Activated T-helper 17 cell treated with anti-CD3 and anti-CD28 coated beads, Interleukin-2, amount 50 U/mL, for 72 hours (primary cell): Measurements from ENCODE around the gene WDR4. TPM values are rescaled to one million over a fixed set of nuclear protein-coding genes. Genes with fewer than 3 reads are reported as not detected.
A peak's percentile ranks its signal among the peaks of the same experiment; 100 is the strongest.
"Not testable (repeated sequence)": the region's sequence is repeated elsewhere in the genome, so short reads cannot be mapped to it uniquely, and the experiment has no call there.

Experiments used
- ATAC-seq: fragments of 150-1000 bp; cut with Tn5 transposase; replicated peaks from 2 replicates; pipeline ENCODE4 v1.10.0; 2021; ENCODE audit warnings: mild to moderate bottlenecking, moderate library complexity
- H3K27ac Mint-ChIP-seq: one replicate; pipeline ENCODE4 v1.8.0; 2022; ENCODE audit warnings: mixed read lengths
- H3K27me3 Mint-ChIP-seq: one replicate; pipeline ENCODE4 v1.8.0; 2022; ENCODE audit warnings: mixed read lengths
- H3K36me3 Mint-ChIP-seq: one replicate; pipeline ENCODE4 v1.8.0; 2022; ENCODE audit warnings: low read depth, mild to moderate bottlenecking, mixed read lengths
- H3K4me1 Mint-ChIP-seq: one replicate; pipeline ENCODE4 v1.8.0; 2022; ENCODE audit warnings: mixed read lengths
- H3K4me3 Mint-ChIP-seq: one replicate; pipeline ENCODE4 v1.8.0; 2022; ENCODE audit warnings: mild to moderate bottlenecking, mixed read lengths
- H3K9me3 Mint-ChIP-seq: one replicate; pipeline ENCODE4 v1.8.0; 2022; ENCODE audit warnings: mixed read lengths
- total RNA-seq, 2 donors: library from RNA; stranded (reverse); gene quantifications; one replicate each; pipeline ENCODE4 v1.2.3, GENCODE V29; 2022

Gene WDR4
- total RNA-seq, 2 donors from 2014 or later: 20.1 to 52.0 TPM

DNA sequence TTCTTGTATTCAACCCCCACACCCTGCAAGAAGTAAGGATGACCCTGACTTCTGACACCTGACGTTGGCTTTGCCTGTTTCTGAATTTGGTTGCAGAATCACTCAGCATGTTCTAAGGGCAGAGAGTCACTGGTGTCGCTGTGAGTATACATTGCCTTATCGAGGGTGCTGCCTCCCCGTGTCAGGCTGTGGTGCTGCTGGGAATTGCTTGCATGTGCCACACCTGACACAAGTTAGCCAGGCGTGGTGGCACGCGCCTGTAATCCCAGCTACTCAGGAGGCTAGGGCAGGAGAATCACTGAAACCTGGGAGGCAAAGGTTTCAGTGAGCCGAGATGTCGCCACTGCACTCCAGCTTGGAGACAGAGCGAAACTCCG, 45.9 kb downstream of the WDR4 start:
- Mint-ChIP-seq H3K27ac (peak overlapping the region; percentile 62), H3K9me3 (no peaks in the 10 kb centered on the region), H3K4me1 (peaks cover 19% of the 10 kb centered on the region), H3K4me3 (peak overlapping the region; percentile 60), H3K36me3 (no peaks in the 10 kb centered on the region), H3K27me3 (peaks cover under 1% of the 10 kb centered on the region)
- peak; percentile 87 for ATAC-seq

- H3K36me3 Mint-ChIP-seq, ATAC-seq, H3K27ac Mint-ChIP-seq, H3K9me3 Mint-ChIP-seq: not testable (repeated sequence)
- H3K27me3 Mint-ChIP-seq: peaks cover 11% of the 10 kb centered on the region
- H3K4me3 Mint-ChIP-seq: peak overlapping the region; percentile 60
- peaks cover 19% of the 10 kb centered on the region for H3K4me1 Mint-ChIP-seq
Measured at GRCh38 chr21:42832321-42832630, 47.1 kb downstream of the WDR4 start.

DNA sequence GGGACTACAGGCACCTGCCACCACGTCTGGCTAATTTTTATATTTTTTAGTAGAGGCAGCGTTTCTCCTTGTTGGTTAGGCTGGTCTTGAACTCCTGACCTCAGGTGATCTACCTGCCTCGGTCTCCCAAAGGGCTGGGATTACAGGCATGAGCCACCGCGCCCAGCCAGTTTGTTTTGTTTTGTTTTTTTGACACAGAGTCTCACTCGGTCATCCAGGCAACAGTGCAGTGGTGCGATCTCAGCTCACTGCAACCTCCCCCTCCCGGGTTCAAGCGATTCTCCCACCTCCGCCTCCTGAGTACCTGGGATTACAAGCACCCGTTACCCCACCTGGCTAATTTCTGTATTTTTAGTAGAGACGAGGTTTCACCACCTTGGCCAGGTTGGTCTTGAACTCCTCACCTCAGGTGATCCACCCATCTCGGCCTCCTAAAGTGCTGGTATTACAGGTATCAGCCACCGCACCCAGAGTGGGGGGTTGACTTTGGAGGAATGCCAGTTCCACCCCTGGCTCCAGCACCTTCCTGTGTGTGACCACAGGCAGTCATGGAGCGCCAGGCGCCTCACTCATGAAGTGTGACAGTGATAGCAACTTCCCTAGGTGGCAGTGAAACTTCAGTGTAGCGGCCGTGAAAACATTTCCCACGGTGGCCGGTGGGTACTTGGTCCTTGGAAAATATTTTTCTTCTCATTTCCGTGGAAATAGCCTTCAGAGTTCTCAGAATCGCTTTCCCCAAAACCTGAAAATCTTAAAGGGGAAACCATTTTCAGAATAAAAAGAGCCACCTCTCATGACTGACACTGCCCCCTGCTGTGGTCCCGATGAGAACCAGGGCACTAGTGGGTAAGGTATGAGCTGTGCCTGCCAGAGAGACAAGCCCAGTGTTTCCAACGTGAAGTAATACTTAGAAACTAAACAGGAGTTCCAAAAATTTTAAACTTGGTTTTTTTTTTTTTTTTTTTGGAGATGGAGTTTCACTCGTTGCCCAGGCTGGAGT, 48.6 kb downstream of the WDR4 start:
- peaks cover 19% of the 10 kb centered on the region for H3K4me1 Mint-ChIP-seq
- no peaks in the 10 kb centered on the region for H3K36me3 Mint-ChIP-seq
- no peak for ATAC-seq
- H3K27me3 Mint-ChIP-seq: peaks cover 14% of the 10 kb centered on the region
- H3K9me3 Mint-ChIP-seq: no peaks in the 10 kb centered on the region
- H3K27ac Mint-ChIP-seq: no peak overlapping the region
- H3K4me3 Mint-ChIP-seq: no peak overlapping the region

GRCh38 chr21:42829954-42830353, 49.4 kb downstream of the WDR4 start:
- H3K27me3 Mint-ChIP-seq: peaks cover 20% of the 10 kb centered on the region
- no peak overlapping the region for H3K4me3 Mint-ChIP-seq
- no peaks in the 10 kb centered on the region for H3K9me3 Mint-ChIP-seq
- H3K36me3 Mint-ChIP-seq: no peaks in the 10 kb centered on the region
- H3K27ac Mint-ChIP-seq: no peak overlapping the region
- ATAC-seq: no peak
- H3K4me1 Mint-ChIP-seq: peaks cover 19% of the 10 kb centered on the region

DNA sequence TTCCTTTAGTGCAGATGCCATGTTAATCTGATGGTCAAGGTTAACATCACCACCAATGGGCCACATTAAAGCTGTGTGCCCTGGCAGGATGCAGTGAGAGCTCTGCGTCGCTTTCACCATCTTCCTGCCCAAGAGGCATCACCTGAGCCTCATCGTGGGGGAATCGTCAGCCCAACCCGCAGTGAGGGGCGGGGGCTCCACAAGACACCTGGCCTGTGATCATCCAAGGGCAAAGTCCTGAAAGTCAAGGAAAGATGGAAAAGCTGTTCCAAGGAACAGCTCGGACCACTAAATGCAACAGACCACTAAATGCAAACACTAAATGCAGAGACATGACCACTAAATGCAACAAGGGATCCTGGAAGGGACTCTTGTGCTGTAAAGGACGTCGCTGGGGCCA, 49.9 kb downstream of the WDR4 start:
- no peak overlapping the region for H3K27ac Mint-ChIP-seq
- peaks cover 19% of the 10 kb centered on the region for H3K4me1 Mint-ChIP-seq
- no peaks in the 10 kb centered on the region for H3K36me3 Mint-ChIP-seq
- H3K9me3 Mint-ChIP-seq: no peaks in the 10 kb centered on the region
- no peak for ATAC-seq
- H3K27me3 Mint-ChIP-seq: peaks cover 24% of the 10 kb centered on the region
- no peak overlapping the region for H3K4me3 Mint-ChIP-seq

DNA sequence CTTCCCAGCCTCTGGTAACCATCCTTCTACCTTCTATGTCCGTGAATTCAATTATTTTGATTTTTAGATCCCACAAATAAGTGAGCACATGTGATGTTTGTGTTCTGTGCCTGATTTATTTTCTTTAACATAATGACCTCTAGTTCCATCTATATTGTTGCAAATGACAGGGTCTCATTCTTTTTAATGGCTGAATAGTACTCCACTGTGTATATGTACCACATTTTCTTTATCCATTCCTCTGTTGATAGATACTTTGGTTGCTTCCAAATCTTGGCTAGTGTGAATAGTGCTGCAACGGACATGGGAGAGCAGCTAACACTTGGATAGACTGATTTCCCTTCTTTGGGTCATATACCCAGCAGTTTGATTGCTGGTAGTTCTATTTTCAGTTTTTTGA, 51.8 kb downstream of the WDR4 start:
- no peaks in the 10 kb centered on the region for H3K9me3 Mint-ChIP-seq
- no peak for ATAC-seq
- H3K27ac Mint-ChIP-seq: no peak overlapping the region
- peaks cover 4% of the 10 kb centered on the region for H3K4me1 Mint-ChIP-seq
- no peak overlapping the region for H3K4me3 Mint-ChIP-seq
- peaks cover 24% of the 10 kb centered on the region for H3K27me3 Mint-ChIP-seq
- no peaks in the 10 kb centered on the region for H3K36me3 Mint-ChIP-seq

DNA sequence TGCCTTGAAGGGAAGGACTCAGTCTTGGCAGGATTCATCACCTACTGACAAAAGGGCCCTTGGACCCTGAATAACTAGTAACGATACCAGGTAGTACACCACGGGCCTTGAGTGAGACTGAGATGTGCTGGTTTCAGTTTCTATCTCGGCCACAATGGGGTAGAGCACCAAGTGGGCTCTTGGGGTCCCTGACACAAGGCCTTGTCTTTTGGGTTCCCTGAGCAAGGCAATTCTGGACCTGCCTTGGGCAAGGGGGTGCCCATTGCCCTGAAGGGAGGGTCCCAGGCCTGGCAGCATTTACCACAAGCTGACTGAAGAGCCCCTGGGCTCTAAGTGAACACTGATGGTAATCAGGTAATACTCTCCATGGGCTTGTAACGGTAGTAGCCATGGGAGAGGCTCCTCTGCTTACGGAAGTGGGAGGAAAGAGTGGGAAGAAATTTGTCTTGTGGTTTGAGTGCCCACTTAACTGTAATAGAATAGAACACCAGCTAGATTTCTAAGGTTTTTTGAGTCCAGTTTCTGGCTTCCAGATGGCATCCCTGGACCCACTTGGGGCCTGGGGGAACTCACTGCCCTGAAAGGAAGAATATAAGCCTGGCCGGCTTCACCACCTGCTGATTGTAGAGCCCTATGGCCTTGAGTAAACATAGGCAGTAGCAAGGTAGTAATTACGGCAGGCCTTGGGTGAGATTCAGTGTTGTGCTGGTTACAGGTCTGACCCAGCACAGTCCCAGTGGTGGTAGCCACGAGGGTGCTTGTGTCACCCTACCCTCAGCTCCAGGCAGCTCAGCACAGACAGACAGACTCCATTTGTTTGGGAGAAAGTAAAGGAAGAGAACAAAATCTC, 58.5 kb downstream of the WDR4 start:
- H3K4me1 Mint-ChIP-seq: no peaks in the 10 kb centered on the region

GRCh38 chr21:42819861-42820615, 59.3 kb downstream of the WDR4 start:
- peaks cover 4% of the 10 kb centered on the region for H3K27me3 Mint-ChIP-seq
- no peak for ATAC-seq
- no peaks in the 10 kb centered on the region for H3K4me1 Mint-ChIP-seq
- H3K9me3 Mint-ChIP-seq: peaks cover under 1% of the 10 kb centered on the region
- no peaks in the 10 kb centered on the region for H3K36me3 Mint-ChIP-seq
- no peak overlapping the region for H3K27ac Mint-ChIP-seq
- H3K4me3 Mint-ChIP-seq: no peak overlapping the region

More for the DNA sequence above, 58.5 kb downstream of the WDR4 start:
- peaks cover 11% of the 10 kb centered on the region for H3K27me3 Mint-ChIP-seq
- no peaks in the 10 kb centered on the region for H3K9me3 Mint-ChIP-seq
- H3K36me3 Mint-ChIP-seq: no peaks in the 10 kb centered on the region
- ATAC-seq: no peak
- no peak overlapping the region for H3K27ac Mint-ChIP-seq
- H3K4me3 Mint-ChIP-seq: no peak overlapping the region

GRCh38 chr21:42818328-42818749, 61.0 kb downstream of the WDR4 start:
- H3K27ac Mint-ChIP-seq: no peak overlapping the region
- ATAC-seq: peak; percentile 72
- H3K27me3 Mint-ChIP-seq: no peaks in the 10 kb centered on the region
- H3K36me3 Mint-ChIP-seq: no peaks in the 10 kb centered on the region
- peaks cover 3% of the 10 kb centered on the region for H3K9me3 Mint-ChIP-seq
- H3K4me1 Mint-ChIP-seq: no peaks in the 10 kb centered on the region
- H3K4me3 Mint-ChIP-seq: no peak overlapping the region

GRCh38 chr21:42815217-42815616, 64.1 kb downstream of the WDR4 start:
- Mint-ChIP-seq H3K4me1 (no peaks in the 10 kb centered on the region), H3K27ac (no peak overlapping the region), H3K36me3 (no peaks in the 10 kb centered on the region), H3K4me3 (no peak overlapping the region), H3K27me3 (no peaks in the 10 kb centered on the region), H3K9me3 (peaks cover 3% of the 10 kb centered on the region)
- no peak for ATAC-seq

GRCh38 chr21:42812528-42813241, 66.7 kb downstream of the WDR4 start:
- not testable (repeated sequence) for H3K27ac Mint-ChIP-seq, H3K27me3 Mint-ChIP-seq, H3K36me3 Mint-ChIP-seq, H3K4me1 Mint-ChIP-seq, H3K9me3 Mint-ChIP-seq, ATAC-seq, H3K4me3 Mint-ChIP-seq

GRCh38 chr21:42811960-42812359, 67.4 kb downstream of the WDR4 start:
- H3K9me3 Mint-ChIP-seq: peaks cover 3% of the 10 kb centered on the region
- no peaks in the 10 kb centered on the region for H3K36me3 Mint-ChIP-seq
- H3K27ac Mint-ChIP-seq: no peak overlapping the region
- ATAC-seq: no peak
- H3K4me1 Mint-ChIP-seq: no peaks in the 10 kb centered on the region
- H3K4me3 Mint-ChIP-seq: no peak overlapping the region
- no peaks in the 10 kb centered on the region for H3K27me3 Mint-ChIP-seq

DNA sequence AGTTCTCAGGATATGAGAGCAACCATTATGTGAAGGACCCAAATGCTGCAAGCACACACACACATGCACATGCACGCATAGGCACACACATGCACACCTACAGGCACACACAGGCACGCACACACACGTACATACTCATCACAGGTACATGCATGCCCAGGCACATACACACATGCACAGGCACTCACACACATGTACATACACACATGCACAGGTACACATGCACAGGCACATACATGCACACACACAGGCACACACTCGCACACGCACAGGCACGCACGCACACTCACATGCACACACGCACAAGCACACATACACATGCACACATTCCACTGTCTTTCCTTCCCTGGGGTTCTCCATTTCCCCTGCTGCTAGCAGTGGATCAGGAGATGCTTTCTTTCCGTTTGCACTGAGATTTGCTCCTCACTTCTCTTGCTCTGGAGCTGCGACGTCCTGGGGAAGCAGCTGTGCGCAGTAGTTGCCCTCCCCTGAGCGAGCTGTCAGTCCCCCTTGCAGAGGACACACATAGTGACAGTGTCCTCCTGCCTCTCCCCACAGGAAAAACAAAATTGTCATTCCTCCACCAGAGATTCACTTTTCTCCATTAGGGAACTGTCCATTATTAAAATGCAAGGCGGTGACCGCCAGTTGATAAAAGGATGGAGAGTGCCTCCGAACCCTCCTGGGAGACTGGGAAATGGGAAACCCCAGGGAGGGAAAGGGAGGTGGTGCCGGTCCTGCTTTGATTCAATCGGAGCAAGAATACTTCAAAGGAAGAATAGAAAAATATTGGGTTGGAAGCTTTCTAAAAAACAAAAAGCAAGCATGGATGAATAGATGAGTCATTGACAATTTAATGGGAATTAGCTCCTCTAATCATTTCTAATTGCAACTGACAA, 69.5 kb downstream of the WDR4 start:
- H3K4me1 Mint-ChIP-seq: no peaks in the 10 kb centered on the region
- H3K27ac Mint-ChIP-seq: no peak overlapping the region
- peaks cover 4% of the 10 kb centered on the region for H3K27me3 Mint-ChIP-seq
- H3K36me3 Mint-ChIP-seq: no peaks in the 10 kb centered on the region
- ATAC-seq: no peak
- peaks cover under 1% of the 10 kb centered on the region for H3K9me3 Mint-ChIP-seq
- no peak overlapping the region for H3K4me3 Mint-ChIP-seq
